Activated naive CD4-positive, alpha-beta T cell (primary cell): Measurements from ENCODE around the gene TMEM131.
"Not testable (repeated sequence)": the region's sequence is repeated elsewhere in the genome, so short reads cannot be mapped to it uniquely, and the experiment has no call there.

ENCODE experiments used
- DNase-seq, 4 experiments: peaks; one replicate each; lab custom pipeline; 2025; lab: John Stamatoyannopoulos, UW

TMEM131 gene

GRCh38 chr2:98022067-98022466 is 26.3 kb upstream of the TMEM131 start:
- not testable (repeated sequence) for DNase-seq

GRCh38 chr2:98020992-98021713 is 25.4 kb upstream of the TMEM131 start:
- no peak for DNase-seq

GRCh38 chr2:98020516-98020915 is 24.8 kb upstream of the TMEM131 start:
- no peak for DNase-seq

- no peak for DNase-seq
Measured at GRCh38 chr2:98016908-98017670, 21.3 kb upstream of the TMEM131 start.

GRCh38 chr2:98015671-98016070 is 19.9 kb upstream of the TMEM131 start:
- DNase-seq = no peak

GRCh38 chr2:98014379-98014778 is 18.6 kb upstream of the TMEM131 start:
- DNase-seq = no peak

GRCh38 chr2:98013407-98014042 is 17.8 kb upstream of the TMEM131 start:
- DNase-seq = no peak

- DNase-seq = no peak
Measured at GRCh38 chr2:98012561-98012991, 16.8 kb upstream of the TMEM131 start.

GRCh38 chr2:98009887-98010760 is 14.4 kb upstream of the TMEM131 start:
- no peak for DNase-seq

- DNase-seq = no peak
Measured at GRCh38 chr2:98008415-98008814, 12.7 kb upstream of the TMEM131 start.

GRCh38 chr2:98006378-98006777 is 10.6 kb upstream of the TMEM131 start:
- DNase-seq = no peak

- no peak for DNase-seq
Measured at GRCh38 chr2:98004613-98005012, 8.9 kb upstream of the TMEM131 start.

- no peak for DNase-seq
Measured at GRCh38 chr2:98004047-98004446, 8.3 kb upstream of the TMEM131 start.

GRCh38 chr2:97999536-97999935 is 3.8 kb upstream of the TMEM131 start:
- DNase-seq = no peak

GRCh38 chr2:97998431-97999005 is 2.8 kb upstream of the TMEM131 start:
- no peak for DNase-seq

GRCh38 chr2:97997784-97998392 is 2.1 kb upstream of the TMEM131 start:
- no peak for DNase-seq

- no peak for DNase-seq
Measured at GRCh38 chr2:97996679-97997078, 931 bp upstream of the TMEM131 start.

- peak in 3 of 4 experiments; percentile 17 to 31 (median 28) for DNase-seq
Measured at GRCh38 chr2:97995026-97995733, 568 bp downstream of the TMEM131 start.

GRCh38 chr2:97994476-97994875 is 1.3 kb downstream of the TMEM131 start:
- DNase-seq = no peak

GRCh38 chr2:97993926-97994325 is 1.8 kb downstream of the TMEM131 start:
- DNase-seq = no peak
